Transverse colon (tissue), 4 donors: ENCODE results near the gene ZNF576.

Source experiments
- CTCF ChIP-seq, 5 experiments: fragments of 200-600 bp in 3 of 5; fragments of 450-650 bp in 2 of 5; sonication (generic) in 3 of 5; IDR thresholded peaks; 1 replicate in 2 of 5; 2 replicates in 3 of 5; pipeline ENCODE4 v1.5.1; 2016 to 2017; ENCODE audit warnings: antibody characterized with exemption in 5 of 5, inconsistent platforms in 3 of 5, mild to moderate bottlenecking in 2 of 5, moderate library complexity in 1 of 5
- EP300 ChIP-seq: sonication (generic); formaldehyde crosslinking; IDR thresholded peaks from one replicate; pipeline ENCODE4 v1.6.1; 2017; ENCODE audit warnings: antibody characterized with exemption, low read depth
- POLR2A ChIP-seq: fragments of 450-650 bp; IDR thresholded peaks from one replicate; pipeline ENCODE4 v1.6.1; 2016; ENCODE audit warnings: antibody characterized with exemption, mild to moderate bottlenecking, moderate library complexity
- POLR2AphosphoS5 ChIP-seq, 3 donors: sonication (generic); formaldehyde crosslinking; IDR thresholded peaks; one replicate each; pipeline ENCODE4 v1.6.1; 2016; ENCODE audit warnings: antibody characterized with exemption in 3 of 3

DNA sequence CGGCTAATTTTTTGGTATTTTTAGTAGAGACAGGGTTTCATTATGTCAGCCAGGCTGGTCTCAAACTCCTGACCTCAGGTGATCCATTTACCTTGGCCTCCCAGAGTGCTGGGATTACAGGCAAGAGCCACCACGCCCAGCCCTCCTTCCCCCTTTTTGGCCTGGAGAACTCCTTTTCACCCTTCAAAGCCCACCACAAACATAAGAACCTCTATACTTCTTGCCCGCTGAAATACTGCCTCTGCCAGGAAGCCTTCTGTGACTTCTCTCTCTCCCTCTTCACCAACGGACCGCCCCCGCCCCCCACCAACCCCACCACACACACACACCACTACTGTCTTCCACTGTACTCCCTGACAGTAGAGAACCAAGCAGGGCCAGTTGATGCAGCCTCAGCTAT is 20.6 kb downstream of the ZNF576 start:
- TF ChIP-seq EP300 (no peak), CTCF (IDR thresholded peaks at IDR 0.05) (no peak), POLR2AphosphoS5 (IDR thresholded peaks at IDR 0.05) (no peak), POLR2A (no peak)
